Fibroblast of the aortic adventitia (primary cell): ENCODE results near the gene ATAD3B. TPM values are rescaled to one million over a fixed set of nuclear protein-coding genes. Genes with fewer than 3 reads are reported as not detected.

Source experiments
- DNase-seq: peaks from one replicate; pipeline ENCODE4 v3.0.0-alpha.2; 2010; ENCODE audit warnings: low read depth
- H3K4me3 ChIP-seq: 2 replicates; pipeline ENCODE4 v1.5.1; 2011; ENCODE audit warnings: low read depth, mild to moderate bottlenecking, control low read depth, low read length, moderate library complexity
- CTCF ChIP-seq: IDR thresholded peaks from 2 replicates; pipeline ENCODE4 v1.5.1; 2011; ENCODE audit warnings: mild to moderate bottlenecking, low read length, control low read depth, inconsistent platforms; ENCODE audit not compliant: insufficient read depth
- total RNA-seq: library from RNA; depleted of rRNA; stranded (reverse); fragments of >200 nt; gene quantifications from 2 replicates; pipeline ENCODE4 v1.2.3, GENCODE V29; 2012; ENCODE audit warnings: low replicate concordance

ATAD3B gene
- total RNA-seq, result 5.2 and 15.7 TPM in 2 replicates

- peak within 1 kb of the TSS; percentile 84 for H3K4me3 ChIP-seq
- peak; percentile 85 for DNase-seq
- TF ChIP-seq CTCF, result no peak
These were observed at the start of gene ATAD3B for GRCh38 chr1:1471389-1472052. ATAD3B (plus strand) TSS chr1:1471765; CDS start chr1:1471885, 120 bp downstream.

GRCh38 chr1:1421907-1422464, 49.6 kb upstream of the ATAD3B start:
- DNase-seq, result no peak
- H3K4me3 ChIP-seq, result no peak overlapping the region

GRCh38 chr1:1422465-1423244, 48.9 kb upstream of the ATAD3B start:
- TF ChIP-seq CTCF, result no peak
- no peak overlapping the region for H3K4me3 ChIP-seq
- DNase-seq, result no peak

More at GRCh38 chr1:1421907-1422464, 49.6 kb upstream of the ATAD3B start:
- no peak for TF ChIP-seq CTCF

GRCh38 chr1:1423245-1423597, 48.3 kb upstream of the ATAD3B start:
- H3K4me3 ChIP-seq, result no peak overlapping the region
- TF ChIP-seq CTCF, result no peak
- no peak for DNase-seq

GRCh38 chr1:1424707-1425106, 46.9 kb upstream of the ATAD3B start:
- TF ChIP-seq CTCF, result no peak
- no peak overlapping the region for H3K4me3 ChIP-seq
- DNase-seq, result no peak

GRCh38 chr1:1425426-1425752, 46.2 kb upstream of the ATAD3B start:
- no peak for DNase-seq
- no peak for TF ChIP-seq CTCF
- no peak overlapping the region for H3K4me3 ChIP-seq
